ENCODE results near the gene PNPLA7. TPM values are rescaled to one million over a fixed set of nuclear protein-coding genes. Genes with fewer than 3 reads are reported as not detected.

The PNPLA7 gene
- total RNA-seq, 1 experiment from 2014 or later, result 1.3 TPM

DNA sequence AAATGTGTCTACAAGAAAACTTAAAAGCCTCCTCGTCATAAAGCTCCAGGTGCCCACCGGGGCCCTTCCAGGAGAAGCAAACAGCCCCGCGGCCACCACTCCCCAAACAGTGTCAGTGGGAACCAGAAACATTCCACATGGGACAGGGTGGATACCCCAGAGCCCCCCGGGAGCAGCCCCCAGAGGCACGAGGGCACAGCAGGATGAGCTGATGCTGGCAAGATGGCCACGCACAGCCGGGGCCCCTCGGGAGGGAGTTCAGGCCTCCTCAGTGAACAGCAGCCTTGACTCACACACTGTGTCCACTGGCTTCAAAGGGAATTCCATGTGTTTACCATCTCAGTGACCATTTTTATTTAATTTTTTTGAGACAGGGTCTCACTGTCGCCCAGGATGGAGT is 137.8 kb downstream of the PNPLA7 start:
- Mint-ChIP-seq H3K36me3 (no peaks in the 10 kb centered on the region), H3K9me3 (no peaks in the 10 kb centered on the region), H3K4me1 (no peaks in the 10 kb centered on the region), H3K27ac (no peak overlapping the region), H3K27me3 (ENCODE audit: low read depth) (no peaks in the 10 kb centered on the region), H3K4me3 (no peak overlapping the region)
- ATAC-seq (no peak), DNase-seq (ENCODE audit: low spot score) (no peak)
- TF ChIP-seq PRRX2 (CRISPR knock-in tag; IDR thresholded peaks at IDR 0.05) (no peak), SMAD4 (CRISPR knock-in tag; IDR thresholded peaks at IDR 0.05) (no peak), ESRRA (CRISPR knock-in tag; IDR thresholded peaks at IDR 0.05; ENCODE audit: borderline replicate concordance) (no peak), ZNF121 (CRISPR knock-in tag; IDR thresholded peaks at IDR 0.05) (no peak), NR3C1 (CRISPR knock-in tag; conservative IDR thresholded peaks at IDR 0.05; ENCODE audit: low read depth) (no peak), NR2C2 (CRISPR knock-in tag; IDR thresholded peaks at IDR 0.05) (no peak), ZNF263 (CRISPR knock-in tag; IDR thresholded peaks at IDR 0.05; ENCODE audit: low read depth) (no peak), KAT7 (CRISPR knock-in tag; IDR thresholded peaks at IDR 0.05; ENCODE audit: borderline replicate concordance) (no peak), JAZF1 (CRISPR knock-in tag; IDR thresholded peaks at IDR 0.05) (no peak), CREB1 (CRISPR knock-in tag; IDR thresholded peaks at IDR 0.05) (no peak), MXD4 (CRISPR knock-in tag; IDR thresholded peaks at IDR 0.05; ENCODE audit: borderline replicate concordance) (no peak), ETV6 (CRISPR knock-in tag; IDR thresholded peaks at IDR 0.05) (no peak), ZNF416 (CRISPR knock-in tag; IDR thresholded peaks at IDR 0.05) (no peak)
- TF ChIP-seq, protein P1, sequence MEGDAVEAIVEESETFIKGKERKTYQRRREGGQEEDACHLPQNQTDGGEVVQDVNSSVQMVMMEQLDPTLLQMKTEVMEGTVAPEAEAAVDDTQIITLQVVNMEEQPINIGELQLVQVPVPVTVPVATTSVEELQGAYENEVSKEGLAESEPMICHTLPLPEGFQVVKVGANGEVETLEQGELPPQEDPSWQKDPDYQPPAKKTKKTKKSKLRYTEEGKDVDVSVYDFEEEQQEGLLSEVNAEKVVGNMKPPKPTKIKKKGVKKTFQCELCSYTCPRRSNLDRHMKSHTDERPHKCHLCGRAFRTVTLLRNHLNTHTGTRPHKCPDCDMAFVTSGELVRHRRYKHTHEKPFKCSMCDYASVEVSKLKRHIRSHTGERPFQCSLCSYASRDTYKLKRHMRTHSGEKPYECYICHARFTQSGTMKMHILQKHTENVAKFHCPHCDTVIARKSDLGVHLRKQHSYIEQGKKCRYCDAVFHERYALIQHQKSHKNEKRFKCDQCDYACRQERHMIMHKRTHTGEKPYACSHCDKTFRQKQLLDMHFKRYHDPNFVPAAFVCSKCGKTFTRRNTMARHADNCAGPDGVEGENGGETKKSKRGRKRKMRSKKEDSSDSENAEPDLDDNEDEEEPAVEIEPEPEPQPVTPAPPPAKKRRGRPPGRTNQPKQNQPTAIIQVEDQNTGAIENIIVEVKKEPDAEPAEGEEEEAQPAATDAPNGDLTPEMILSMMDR (IDR thresholded peaks at IDR 0.05), result no peak
- TF ChIP-seq, protein P2, sequence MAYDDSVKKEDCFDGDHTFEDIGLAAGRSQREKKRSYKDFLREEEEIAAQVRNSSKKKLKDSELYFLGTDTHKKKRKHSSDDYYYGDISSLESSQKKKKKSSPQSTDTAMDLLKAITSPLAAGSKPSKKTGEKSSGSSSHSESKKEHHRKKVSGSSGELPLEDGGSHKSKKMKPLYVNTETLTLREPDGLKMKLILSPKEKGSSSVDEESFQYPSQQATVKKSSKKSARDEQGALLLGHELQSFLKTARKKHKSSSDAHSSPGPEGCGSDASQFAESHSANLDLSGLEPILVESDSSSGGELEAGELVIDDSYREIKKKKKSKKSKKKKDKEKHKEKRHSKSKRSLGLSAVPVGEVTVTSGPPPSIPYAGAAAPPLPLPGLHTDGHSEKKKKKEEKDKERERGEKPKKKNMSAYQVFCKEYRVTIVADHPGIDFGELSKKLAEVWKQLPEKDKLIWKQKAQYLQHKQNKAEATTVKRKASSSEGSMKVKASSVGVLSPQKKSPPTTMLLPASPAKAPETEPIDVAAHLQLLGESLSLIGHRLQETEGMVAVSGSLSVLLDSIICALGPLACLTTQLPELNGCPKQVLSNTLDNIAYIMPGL (CRISPR knock-in tag; IDR thresholded peaks at IDR 0.05), result no peak
- TF ChIP-seq, protein P3, sequence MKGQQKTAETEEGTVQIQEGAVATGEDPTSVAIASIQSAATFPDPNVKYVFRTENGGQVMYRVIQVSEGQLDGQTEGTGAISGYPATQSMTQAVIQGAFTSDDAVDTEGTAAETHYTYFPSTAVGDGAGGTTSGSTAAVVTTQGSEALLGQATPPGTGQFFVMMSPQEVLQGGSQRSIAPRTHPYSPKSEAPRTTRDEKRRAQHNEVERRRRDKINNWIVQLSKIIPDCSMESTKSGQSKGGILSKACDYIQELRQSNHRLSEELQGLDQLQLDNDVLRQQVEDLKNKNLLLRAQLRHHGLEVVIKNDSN (CRISPR knock-in tag; IDR thresholded peaks at IDR 0.05), result no peak
- TF ChIP-seq, protein P4, sequence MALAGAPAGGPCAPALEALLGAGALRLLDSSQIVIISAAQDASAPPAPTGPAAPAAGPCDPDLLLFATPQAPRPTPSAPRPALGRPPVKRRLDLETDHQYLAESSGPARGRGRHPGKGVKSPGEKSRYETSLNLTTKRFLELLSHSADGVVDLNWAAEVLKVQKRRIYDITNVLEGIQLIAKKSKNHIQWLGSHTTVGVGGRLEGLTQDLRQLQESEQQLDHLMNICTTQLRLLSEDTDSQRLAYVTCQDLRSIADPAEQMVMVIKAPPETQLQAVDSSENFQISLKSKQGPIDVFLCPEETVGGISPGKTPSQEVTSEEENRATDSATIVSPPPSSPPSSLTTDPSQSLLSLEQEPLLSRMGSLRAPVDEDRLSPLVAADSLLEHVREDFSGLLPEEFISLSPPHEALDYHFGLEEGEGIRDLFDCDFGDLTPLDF (CRISPR knock-in tag; IDR thresholded peaks at IDR 0.05), result no peak
- TF ChIP-seq, protein P5, sequence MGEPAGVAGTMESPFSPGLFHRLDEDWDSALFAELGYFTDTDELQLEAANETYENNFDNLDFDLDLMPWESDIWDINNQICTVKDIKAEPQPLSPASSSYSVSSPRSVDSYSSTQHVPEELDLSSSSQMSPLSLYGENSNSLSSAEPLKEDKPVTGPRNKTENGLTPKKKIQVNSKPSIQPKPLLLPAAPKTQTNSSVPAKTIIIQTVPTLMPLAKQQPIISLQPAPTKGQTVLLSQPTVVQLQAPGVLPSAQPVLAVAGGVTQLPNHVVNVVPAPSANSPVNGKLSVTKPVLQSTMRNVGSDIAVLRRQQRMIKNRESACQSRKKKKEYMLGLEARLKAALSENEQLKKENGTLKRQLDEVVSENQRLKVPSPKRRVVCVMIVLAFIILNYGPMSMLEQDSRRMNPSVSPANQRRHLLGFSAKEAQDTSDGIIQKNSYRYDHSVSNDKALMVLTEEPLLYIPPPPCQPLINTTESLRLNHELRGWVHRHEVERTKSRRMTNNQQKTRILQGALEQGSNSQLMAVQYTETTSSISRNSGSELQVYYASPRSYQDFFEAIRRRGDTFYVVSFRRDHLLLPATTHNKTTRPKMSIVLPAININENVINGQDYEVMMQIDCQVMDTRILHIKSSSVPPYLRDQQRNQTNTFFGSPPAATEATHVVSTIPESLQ (CRISPR knock-in tag; IDR thresholded peaks at IDR 0.05), result no peak
- TF ChIP-seq, protein P6, sequence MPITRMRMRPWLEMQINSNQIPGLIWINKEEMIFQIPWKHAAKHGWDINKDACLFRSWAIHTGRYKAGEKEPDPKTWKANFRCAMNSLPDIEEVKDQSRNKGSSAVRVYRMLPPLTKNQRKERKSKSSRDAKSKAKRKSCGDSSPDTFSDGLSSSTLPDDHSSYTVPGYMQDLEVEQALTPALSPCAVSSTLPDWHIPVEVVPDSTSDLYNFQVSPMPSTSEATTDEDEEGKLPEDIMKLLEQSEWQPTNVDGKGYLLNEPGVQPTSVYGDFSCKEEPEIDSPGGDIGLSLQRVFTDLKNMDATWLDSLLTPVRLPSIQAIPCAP (CRISPR knock-in tag; IDR thresholded peaks at IDR 0.05), result no peak
- TF ChIP-seq, protein P7, sequence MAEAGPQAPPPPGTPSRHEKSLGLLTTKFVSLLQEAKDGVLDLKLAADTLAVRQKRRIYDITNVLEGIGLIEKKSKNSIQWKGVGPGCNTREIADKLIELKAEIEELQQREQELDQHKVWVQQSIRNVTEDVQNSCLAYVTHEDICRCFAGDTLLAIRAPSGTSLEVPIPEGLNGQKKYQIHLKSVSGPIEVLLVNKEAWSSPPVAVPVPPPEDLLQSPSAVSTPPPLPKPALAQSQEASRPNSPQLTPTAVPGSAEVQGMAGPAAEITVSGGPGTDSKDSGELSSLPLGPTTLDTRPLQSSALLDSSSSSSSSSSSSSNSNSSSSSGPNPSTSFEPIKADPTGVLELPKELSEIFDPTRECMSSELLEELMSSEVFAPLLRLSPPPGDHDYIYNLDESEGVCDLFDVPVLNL (CRISPR knock-in tag; IDR thresholded peaks at IDR 0.05; ENCODE audit: borderline replicate concordance, low read depth), result no peak
- POLR2A ChIA-PET, result no interaction called here
- CTCF ChIA-PET, result interaction anchor here (0.6 to 3.3 kb wide), 4 partner anchors 11 to 125 kb away, joined by 3 to 24 read pairs (median 5); partner anchors contain the start of genes EXD3, NOXA1 and NRARP
